Loucy (cell line): ENCODE data around the gene CCKAR.

Source experiments
- H2AFZ ChIP-seq: fragments of 200-600 bp; sonication (generic); 2 replicates; pipeline ENCODE4 v1.6.0; 2016; ENCODE audit warnings: antibody characterized with exemption, mild to moderate bottlenecking, low read length, moderate library complexity
- H3F3A ChIP-seq: fragments of 200-600 bp; 2 replicates; pipeline ENCODE4 v1.6.0; 2016; ENCODE audit warnings: antibody characterized with exemption, low read depth, mild to moderate bottlenecking
- H3K27me3 ChIP-seq: fragments of 200-600 bp; sonication (generic); 2 replicates; pipeline ENCODE4 v1.6.1; 2014; ENCODE audit warnings: low read length, mild to moderate bottlenecking; ENCODE audit not compliant: insufficient read depth, poor library complexity, severe bottlenecking
- H3K36me3 ChIP-seq: fragments of 200-600 bp; sonication (generic); 2 replicates; pipeline ENCODE4 v1.6.1; 2016; ENCODE audit warnings: low read length; ENCODE audit not compliant: insufficient read depth
- H3K4me1 ChIP-seq: fragments of 200-600 bp; sonication (generic); 2 replicates; pipeline ENCODE4 v1.5.1; 2014; ENCODE audit warnings: low read length, mild to moderate bottlenecking; ENCODE audit not compliant: insufficient read depth, poor library complexity, severe bottlenecking
- H3K4me2 ChIP-seq: fragments of 200-600 bp; sonication (generic); 2 replicates; pipeline ENCODE4 v1.6.0; 2014; ENCODE audit warnings: antibody characterized with exemption, low read length, low read depth, mild to moderate bottlenecking; ENCODE audit not compliant: poor library complexity, severe bottlenecking
- H3K4me3 ChIP-seq: fragments of 200-600 bp; sonication (generic); 2 replicates; pipeline ENCODE4 v1.5.1; 2014; ENCODE audit warnings: low read length, mild to moderate bottlenecking, mixed read lengths; ENCODE audit not compliant: poor library complexity, severe bottlenecking
- H3K79me2 ChIP-seq: fragments of 200-600 bp; sonication (generic); 2 replicates; pipeline ENCODE4 v1.6.1; 2014; ENCODE audit warnings: low read length; ENCODE audit not compliant: insufficient read depth
- H3K9ac ChIP-seq: fragments of 200-600 bp; sonication (generic); 2 replicates; pipeline ENCODE4 v1.6.0; 2014; ENCODE audit warnings: mild to moderate bottlenecking, low read depth, low read length, moderate library complexity; ENCODE audit not compliant: poor library complexity, severe bottlenecking
- H3K9me2 ChIP-seq: fragments of 200-600 bp; sonication (generic); replicated peaks from 2 replicates; pipeline ENCODE4 v1.6.1; 2016; ENCODE audit warnings: low read depth, low read length, mixed read lengths
- H3K9me3 ChIP-seq: fragments of 200-600 bp; sonication (generic); 2 replicates; pipeline ENCODE4 v1.6.1; 2014; ENCODE audit warnings: mild to moderate bottlenecking, antibody characterized with exemption, low read length, low read depth; ENCODE audit not compliant: insufficient read depth
- H4K20me1 ChIP-seq: fragments of 200-600 bp; sonication (generic); 2 replicates; pipeline ENCODE4 v1.6.0; 2014; ENCODE audit warnings: antibody characterized with exemption, low read length, mild to moderate bottlenecking; ENCODE audit not compliant: insufficient read depth, poor library complexity, severe bottlenecking
- CTCF ChIP-seq: fragments of 200-600 bp; sonication (generic); conservative IDR thresholded peaks from 2 replicates; pipeline ENCODE4 v1.5.1; 2014; ENCODE audit warnings: mild to moderate bottlenecking, antibody characterized with exemption, low read length
- EZH2phosphoT487 ChIP-seq: fragments of 200-600 bp; IDR thresholded peaks from 2 replicates; pipeline ENCODE4 v1.6.1; 2018; ENCODE audit warnings: antibody characterized with exemption, mild to moderate bottlenecking, moderate library complexity, borderline replicate concordance

Gene CCKAR

DNA sequence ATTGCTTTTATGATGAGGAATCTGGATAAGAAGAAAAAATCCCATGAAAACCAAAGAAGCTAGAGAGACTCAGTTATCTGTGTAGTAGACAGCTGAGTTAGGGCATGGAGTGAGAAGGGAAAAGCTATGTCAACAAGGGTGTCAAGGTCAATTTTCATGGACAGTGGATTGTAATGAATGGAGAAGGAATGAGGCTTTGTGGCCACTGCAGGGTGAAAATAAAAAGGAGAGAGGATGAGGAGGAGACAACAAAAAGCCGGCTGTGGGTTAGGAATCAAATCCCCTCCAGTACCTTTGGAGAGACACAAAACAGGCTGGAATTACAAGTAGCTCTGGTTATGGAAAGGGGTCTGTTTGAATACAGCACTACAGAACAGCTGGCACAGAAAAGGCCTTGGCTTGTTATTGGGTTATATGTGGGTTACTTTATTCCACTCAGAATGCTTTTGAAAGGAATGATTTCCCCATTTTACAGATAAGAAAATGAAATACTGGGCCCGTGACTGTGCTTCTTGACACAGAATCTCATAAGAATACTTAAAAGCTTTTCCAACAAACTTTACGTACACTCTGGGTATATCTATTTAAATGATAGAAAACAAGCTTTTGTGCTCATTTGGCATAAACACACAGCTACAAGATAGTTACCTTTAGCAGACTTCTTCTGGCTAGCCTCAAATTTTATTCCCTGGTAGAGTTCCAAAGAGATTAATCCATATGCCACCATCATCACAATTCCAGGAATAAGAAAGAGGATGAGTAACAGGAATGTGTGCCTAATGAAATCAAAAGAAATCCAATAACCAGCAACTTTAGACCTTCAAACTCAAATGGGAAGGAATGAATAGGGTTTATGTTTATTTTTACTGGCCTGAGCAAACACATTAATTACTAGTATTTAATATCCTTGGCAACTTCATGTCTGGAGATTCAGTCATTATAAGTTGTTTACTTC lies 7.5 kb downstream of the CCKAR start:
- Histone ChIP-seq H2AFZ (no peak overlapping the region), H3K36me3 (no peaks in the 10 kb centered on the region)

DNA sequence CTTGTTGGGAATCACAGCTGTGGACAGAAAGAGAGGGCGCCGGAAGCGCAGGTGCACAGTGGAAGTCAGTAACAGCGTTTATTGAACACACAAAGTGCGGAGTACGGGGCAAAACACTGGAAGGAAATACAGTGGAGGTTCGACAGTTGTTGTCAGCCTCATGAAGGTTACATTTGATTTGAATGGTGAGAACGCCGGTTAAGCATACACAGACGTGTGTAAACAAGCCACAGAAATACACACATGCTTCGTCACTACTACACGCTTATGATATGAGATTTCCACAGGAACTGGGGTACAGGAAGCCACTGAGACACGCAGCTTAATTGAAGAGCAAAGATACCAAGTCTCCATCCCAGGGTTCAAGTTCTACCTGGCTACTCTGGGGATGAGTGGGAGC lies 12.0 kb downstream of the CCKAR start:
- H3K27me3 ChIP-seq: no peaks in the 10 kb centered on the region
- H3K9me2 ChIP-seq: no peaks in the 10 kb centered on the region
- no peaks in the 10 kb centered on the region for H3K4me1 ChIP-seq
- H3K4me3 ChIP-seq: no peak overlapping the region
- no peaks in the 10 kb centered on the region for H3K9me3 ChIP-seq
- H3F3A ChIP-seq: no peaks in the 10 kb centered on the region
- no peak overlapping the region for H3K4me2 ChIP-seq
- no peak overlapping the region for H2AFZ ChIP-seq
- H4K20me1 ChIP-seq: no peaks in the 10 kb centered on the region
- H3K79me2 ChIP-seq: no peaks in the 10 kb centered on the region
- TF ChIP-seq CTCF: no peak
- TF ChIP-seq EZH2phosphoT487: no peak
- H3K36me3 ChIP-seq: no peaks in the 10 kb centered on the region
- H3K9ac ChIP-seq: no peak overlapping the region

More for the DNA sequence above, 7.5 kb downstream of the CCKAR start:
- Histone ChIP-seq H3K4me3 (no peak overlapping the region), H4K20me1 (no peaks in the 10 kb centered on the region), H3K4me2 (no peak overlapping the region), H3K9me3 (no peaks in the 10 kb centered on the region), H3K9ac (no peak overlapping the region), H3K9me2 (no peaks in the 10 kb centered on the region), H3F3A (no peaks in the 10 kb centered on the region), H3K79me2 (no peaks in the 10 kb centered on the region), H3K4me1 (no peaks in the 10 kb centered on the region), H3K27me3 (no peaks in the 10 kb centered on the region)
- no peak for TF ChIP-seq CTCF
- no peak for TF ChIP-seq EZH2phosphoT487

DNA sequence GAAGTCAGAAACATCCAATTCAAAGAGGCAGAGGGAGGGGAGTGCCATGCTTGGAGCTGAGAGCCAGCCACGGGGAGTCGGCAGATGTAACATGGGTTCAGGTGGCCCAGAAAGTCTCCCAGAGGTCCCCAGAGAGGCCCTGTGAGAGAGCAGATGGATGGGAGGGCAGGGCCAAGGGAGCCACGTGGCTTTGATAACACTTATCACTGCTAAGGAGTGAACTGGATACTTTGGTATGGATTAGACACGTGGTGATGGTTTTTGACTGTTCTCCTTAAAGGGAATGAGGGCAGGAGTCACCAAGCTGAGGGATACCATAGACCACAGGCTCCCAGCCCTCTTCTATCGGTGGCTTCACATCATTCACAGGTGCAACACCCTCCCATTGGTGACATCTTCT lies 13.7 kb downstream of the CCKAR start:
- Histone ChIP-seq H3K4me1 (no peaks in the 10 kb centered on the region), H3K27me3 (no peaks in the 10 kb centered on the region)

More for the DNA sequence above, 13.7 kb downstream of the CCKAR start:
- H4K20me1 ChIP-seq: no peaks in the 10 kb centered on the region
- no peaks in the 10 kb centered on the region for H3K36me3 ChIP-seq
- H3K9me2 ChIP-seq: no peaks in the 10 kb centered on the region
- no peaks in the 10 kb centered on the region for H3K79me2 ChIP-seq
- no peak for TF ChIP-seq EZH2phosphoT487
- TF ChIP-seq CTCF: no peak
- no peaks in the 10 kb centered on the region for H3K9me3 ChIP-seq
- no peak overlapping the region for H3K4me2 ChIP-seq
- no peaks in the 10 kb centered on the region for H3F3A ChIP-seq
- no peak overlapping the region for H3K4me3 ChIP-seq
- H3K9ac ChIP-seq: no peak overlapping the region
- no peak overlapping the region for H2AFZ ChIP-seq
